Kidney tubule cell (primary cell): ENCODE results near the gene RO60.
"Not testable (repeated sequence)": the region's sequence is repeated elsewhere in the genome, so short reads cannot be mapped to it uniquely, and the experiment has no call there.

Experiments used
- DNase-seq: peaks from one replicate; pipeline ENCODE4 v3.0.0-alpha.2; 2018; ENCODE audit warnings: low spot score

Gene RO60

DNA sequence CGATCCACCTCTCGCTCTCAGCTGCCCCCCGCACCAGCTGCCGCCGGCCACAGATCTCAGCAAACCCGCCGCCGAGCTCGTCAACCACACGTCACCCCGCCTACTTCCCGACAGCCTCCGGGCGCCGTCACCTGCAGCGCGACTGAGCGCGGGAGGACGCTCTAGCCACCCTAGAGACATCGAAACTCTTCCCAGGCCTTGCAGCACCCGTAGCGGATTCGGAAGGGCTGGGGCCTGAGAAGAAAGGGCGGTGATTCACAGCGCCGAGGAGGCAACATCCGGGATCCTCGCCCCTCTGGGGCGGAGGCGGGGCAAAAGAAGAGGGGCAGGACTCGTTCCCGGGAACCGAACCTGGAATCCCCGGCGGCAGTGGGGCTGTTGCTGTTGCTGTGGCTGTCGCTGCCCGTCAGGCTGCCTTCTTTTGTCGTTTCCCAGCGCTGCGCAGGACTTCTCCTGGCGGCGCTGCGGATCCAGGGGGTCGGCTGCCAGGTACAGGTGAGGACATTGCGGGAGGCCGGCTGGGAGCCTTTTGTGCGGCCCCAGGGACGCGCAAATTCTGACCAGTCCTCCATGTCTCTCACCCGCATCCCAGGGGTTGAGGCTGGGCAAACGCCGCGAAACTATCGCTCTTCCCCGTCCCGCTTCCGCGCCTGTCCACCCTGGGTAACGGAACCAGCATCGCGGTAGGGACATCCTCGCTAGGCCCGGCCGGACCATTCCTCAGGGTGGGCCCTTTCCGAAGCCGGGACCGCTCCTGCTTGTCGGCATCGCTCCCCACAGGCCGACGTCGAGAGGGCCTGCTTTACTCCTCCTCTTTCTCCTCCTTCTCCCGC lies at the start of gene RO60, which contains the start of gene UCHL5:
TSS of gene RO60 (plus strand) at position 331 of the 833 bp plus-strand sequence. CDS start 9,443 bp downstream, outside the sequence.
TSS of gene UCHL5 (minus strand) at position 79 of the 833 bp plus-strand sequence. CDS start 100 bp downstream, outside the sequence.
- peak; percentile 99 for DNase-seq

DNA sequence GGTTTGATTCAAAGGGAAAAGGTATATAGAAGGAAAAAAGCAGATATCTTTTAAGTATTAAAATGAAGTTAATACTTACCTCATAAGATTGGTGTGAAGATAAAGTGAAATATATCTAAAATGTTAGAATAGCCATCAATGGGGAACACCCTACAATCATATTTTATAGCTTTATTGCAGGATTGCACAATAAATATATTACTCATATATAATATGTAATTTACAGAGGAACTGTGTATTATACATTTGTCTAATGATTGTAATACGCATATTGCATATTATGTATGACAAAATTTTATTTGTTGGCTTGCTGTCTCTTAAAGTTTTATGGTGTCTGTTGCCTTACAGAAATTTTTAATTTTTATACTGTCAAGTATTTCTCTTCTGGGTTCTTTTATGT lies 48.0 kb upstream of the RO60 start:
- no peak for DNase-seq

DNA sequence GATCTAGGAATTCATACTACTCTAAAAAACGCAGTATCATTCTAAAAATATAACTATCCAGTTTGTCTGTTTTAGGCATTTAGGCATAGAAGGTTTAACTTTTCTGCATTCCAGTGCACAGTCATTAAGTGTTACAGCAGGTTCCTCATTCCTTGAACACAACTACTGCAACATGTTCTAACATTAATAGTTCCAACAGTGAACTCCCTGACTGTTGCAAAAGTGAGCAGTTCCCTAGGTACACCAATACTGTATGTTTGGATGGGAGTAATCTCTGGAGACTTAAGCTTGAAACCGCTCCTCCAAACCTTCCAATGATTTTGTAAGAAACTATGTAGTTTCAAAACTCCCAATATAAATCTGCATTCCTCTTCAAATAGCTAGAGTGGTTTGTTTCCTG lies 46.4 kb upstream of the RO60 start:
- peak; percentile 9 for DNase-seq

DNA sequence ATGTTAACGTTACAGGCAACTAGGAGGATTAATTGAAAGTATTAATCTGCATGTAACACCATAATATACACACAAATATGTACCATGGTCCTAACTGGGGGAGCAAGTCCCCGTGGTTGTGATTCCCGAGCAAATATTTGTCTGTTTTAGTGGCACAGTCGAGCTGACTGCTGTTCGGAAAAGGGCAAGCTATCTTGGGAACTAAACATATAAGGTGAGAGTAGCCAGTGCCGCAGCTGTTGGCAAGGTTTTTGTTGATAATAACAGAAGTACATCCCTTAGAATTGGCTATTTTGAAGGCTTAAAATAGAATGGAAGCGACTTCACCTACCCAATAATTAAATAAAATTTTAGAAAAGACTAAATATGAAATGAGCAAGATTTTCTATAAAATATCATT lies 45.7 kb upstream of the RO60 start:
- no peak for DNase-seq

DNA sequence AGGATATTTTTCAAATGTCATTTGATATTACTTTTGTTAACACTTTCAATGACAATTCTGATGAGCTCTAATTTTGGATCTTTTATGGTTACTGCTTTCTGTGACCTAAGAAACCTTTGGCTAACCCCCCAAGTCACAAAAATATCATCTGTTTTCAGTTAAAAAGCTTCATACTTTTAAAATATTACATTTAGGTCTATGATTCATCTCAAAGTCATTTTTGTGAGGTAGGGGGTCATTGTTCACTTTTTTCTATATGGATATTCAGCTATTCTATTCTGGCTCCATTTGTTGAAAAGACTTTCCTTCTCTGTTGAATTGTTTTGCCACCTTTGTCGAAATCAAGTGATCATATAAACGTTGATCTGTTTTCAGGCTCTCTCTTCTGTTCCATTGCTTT lies 45.0 kb upstream of the RO60 start:
- no peak for DNase-seq

DNA sequence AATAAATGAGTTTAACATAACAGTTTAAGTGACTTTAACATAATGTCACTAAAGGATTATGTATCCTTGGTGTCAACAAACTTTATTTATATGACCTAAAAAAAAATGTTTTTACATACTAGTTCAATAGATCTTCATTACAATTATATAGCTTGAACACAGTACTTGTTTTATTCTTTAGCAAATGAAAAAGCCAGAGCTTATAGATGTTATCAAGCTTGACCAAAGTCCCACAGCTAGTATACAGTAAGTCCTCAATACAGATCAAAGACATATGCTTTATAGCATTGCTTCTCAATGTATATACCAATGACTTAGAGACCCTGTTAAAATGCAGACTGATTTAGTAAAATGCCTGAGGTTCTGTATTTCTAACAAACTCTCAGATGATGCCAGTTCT lies 42.6 kb upstream of the RO60 start:
- no peak for DNase-seq

DNA sequence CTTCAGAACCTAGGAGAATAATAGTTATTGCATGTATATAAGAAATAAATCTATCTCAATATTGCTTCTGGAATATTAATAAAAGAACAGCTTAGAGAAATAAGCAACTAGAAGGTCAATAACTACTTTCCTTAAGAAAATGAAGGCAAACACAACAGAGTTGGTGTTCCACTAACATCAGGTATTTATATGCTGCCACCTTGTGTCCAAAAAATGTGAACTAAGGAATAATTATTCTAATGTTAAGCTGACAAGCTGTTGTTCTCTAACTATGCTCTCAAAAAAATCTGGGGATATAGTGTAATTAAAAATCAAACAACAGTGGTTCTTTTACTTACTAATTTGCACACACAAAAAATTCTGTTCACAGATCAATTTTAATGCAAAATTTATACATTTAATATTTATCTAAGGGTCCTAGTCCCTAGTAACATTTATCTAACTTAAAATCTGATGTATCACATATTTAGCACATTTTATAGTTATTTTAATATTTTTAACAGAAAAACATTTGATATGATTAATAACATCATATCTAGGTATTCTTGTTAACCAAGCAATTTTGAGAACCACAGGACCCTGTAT lies 39.9 kb upstream of the RO60 start:
- peak; percentile 60 for DNase-seq

DNA sequence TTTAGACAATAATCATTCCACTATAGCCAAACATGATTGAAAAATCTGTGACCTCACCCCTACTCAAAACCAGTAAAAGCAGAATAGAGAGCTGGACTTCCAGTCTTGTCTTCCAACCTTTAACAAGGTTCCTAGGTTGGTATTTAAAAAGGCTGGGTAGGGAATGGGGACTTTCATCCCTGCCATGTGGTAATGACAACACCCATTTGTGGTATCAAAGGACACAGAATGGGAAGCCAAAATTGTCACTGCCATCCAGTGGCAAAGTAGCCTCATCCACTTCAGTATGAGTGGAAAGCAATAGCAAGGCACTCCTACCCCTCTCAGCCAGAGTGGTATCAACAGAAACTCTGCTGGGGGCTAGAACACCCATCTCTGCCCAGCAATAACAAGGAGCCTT lies 34.2 kb upstream of the RO60 start:
- no peak for DNase-seq

DNA sequence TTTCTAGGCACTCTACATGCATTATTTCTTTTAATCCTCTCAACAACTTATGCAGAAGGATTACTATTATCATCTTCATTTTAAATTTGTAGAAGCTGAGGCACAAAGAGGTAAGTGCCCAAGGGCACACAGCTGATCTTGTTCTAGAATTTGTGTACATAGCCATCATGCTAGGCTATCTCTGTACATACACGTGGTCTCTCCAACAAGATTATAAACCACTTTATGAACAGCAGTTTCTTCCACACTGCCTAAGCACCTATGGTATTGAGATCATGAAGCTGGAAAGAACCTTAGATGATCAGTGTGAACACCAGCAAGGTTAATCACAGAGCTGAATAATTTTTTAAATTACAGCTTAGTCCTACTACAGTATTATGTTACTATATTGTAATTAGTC lies 29.1 kb upstream of the RO60 start:
- DNase-seq, result no peak

DNA sequence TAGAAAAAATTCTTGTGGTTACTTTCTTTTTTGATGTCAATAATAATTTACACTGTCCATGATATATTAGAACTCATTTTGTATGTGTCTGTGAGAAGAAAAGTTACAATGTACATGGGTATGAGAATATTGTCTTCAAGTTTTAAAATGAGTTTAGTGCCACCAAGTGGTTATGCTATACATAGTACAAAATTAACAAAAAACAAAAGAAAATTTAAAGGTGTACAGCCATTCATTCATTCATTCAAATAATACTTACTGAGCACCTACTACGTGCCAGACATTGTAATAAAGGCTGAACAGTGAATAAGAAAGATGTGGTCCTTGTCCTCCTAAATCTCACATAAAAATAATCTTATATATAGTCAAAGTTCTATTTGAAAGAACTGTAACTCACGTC lies 28.0 kb upstream of the RO60 start:
- peak; percentile 3 for DNase-seq

DNA sequence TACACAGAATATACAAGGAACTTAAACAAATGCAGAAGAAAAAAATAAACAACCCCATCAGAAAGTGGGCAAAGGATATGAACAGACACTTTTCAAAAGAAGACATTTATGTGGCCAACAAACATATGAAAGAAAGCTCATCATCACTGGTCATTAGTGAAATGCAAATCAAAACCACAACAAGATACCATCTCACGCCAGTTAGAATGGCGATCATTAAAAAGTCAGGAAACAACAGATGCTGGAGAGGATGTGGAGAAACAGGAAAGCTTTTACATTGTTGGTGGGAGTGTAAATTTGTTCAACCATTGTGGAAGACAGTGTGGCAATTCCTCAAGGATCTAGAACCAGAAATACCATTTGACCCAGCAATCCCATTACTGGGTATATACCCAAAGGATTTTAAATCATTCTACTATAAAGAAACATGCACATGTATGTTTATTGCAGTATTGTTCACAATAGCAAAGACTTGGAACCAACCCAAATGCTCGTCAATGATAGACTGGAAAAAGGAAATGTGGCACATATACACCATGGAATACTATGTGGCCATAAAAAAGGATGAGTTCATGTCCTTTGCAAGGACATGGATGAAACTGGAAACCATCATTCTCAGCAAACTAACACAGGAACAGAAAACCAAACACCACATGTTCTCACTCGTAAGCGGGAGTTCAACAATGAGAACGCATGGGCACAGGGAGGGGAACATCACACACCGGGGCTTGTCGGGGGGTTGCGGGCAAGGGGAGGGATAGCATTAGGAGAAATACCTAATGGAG lies 26.6 kb upstream of the RO60 start:
- DNase-seq, result not testable (repeated sequence)

DNA sequence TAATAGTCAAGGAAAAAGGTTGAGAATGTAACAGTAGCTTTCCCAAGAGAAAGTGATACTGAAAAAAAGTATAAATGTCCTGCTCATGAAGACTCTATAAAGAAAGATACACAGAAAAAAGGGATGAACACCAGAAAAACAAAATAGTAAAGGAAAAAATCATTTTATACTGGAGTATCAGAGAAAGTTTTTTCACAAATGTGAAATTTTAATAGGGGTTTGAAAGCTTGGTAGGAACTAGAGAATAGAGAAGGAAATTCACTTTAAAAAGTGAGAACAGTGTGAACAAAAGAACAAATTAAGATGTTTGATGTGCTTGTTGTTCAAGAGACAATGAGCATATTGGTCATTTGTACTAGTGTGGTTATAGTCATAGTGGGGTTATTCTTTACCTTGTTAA lies 25.8 kb upstream of the RO60 start:
- no peak for DNase-seq

DNA sequence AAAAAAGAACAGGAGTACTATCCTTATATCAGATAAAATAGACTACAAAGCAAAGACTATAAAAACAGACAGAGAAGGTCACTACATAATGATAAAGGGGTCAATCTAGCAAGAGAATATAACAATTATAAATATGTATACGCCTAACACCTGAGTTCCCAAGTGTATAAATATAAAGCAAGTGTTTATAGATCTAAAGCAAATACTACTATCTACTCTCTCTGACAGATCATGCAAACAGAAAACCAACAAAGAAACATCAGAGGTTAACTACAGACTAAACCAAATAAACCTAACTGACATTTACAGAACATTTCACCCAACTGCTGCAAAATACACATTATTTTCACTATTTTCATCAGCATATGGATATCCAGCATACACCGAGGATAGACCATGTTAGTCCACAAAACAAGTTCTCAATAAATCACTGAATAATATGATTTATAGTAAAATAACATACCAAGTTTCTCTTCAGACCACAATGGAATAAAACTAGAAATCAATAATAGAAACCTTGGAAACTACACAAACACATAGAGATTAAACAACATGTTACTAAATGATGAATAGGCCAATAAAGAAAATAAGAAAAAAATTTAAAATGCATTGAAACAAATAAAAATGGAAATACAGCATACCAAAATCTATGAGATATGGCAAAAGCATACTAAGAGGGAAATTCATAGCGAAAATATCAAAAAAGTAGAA lies 22.9 kb upstream of the RO60 start:
- DNase-seq, result no peak

DNA sequence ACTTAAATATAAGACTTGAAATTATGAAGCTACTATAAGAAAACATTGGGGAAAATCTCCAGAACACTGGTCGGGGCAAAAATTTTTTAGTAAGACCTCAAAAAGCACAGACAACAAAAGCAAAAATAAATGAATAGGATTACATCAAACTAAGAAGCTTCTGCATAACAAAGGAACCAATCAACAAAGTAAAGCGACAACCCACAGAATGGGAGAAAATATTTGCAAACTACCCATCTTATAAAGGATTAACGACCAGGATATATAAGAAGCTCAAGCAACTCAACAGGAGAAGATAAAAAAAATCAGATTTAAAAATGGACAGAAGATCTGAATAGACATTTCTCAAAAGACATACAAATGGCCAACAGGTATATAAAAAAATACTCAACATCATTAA lies 19.4 kb upstream of the RO60 start:
- no peak for DNase-seq

DNA sequence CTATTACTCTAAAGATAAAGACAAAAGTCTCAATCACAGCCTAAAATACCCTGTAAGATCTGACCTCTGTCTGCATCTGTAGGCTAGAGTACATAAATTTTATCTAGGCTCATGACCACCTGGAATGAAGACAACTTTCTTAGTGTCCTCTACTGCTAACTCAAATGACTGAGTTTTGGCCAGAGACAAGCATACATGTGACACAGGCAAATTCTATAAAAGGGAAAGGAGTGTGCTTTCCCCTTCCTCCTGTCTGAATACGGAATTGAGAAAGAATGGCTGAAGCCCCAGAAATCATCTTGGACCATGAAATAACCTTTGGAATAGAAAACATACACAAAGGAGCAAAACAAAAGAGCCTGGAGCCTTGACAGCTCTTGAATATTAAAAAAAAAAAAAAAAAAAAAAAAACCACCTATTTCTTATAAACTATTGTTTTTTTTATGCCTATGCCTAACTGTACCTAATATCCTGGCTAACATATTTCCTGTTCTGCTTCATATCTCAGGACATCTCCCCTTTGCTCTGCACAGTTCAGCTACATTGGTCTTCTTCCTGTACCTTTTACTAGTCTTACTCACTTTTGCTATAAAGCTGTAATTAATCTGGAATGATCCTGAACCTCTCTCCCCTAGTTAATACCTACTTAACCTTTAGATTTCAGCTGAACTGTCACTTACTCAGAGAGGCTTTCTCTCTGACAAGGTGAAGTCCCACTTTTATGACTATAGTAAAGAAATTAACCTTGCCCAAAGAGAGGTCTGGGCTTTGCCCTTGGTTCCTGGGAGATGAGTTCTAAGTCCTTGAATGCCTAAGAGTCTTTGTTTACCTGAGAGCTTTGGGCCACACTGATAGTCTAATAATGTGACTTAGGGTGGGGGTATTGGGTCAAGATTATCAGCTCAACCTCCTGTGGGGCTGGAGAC lies 16.4 kb upstream of the RO60 start:
- DNase-seq, result no peak

DNA sequence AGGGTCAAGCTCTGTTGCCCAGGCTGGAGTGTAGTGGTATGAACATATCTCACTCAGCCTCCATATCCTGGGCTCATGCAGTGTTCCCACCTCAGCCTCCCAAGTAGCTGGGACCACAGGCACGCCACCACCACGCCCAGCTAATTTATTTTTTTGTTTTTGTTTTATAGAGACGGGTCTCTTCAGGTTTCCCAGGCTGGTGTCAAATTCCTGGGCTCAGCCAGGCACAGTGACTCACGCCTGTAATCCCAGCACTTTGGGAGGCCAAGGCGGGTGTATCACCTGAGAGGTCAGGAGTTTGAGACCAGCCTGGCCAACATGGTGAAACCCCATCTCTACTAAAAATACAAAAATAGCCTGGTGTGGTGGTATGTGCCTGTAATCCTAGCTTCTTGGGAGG lies 10.5 kb upstream of the RO60 start:
- DNase-seq, result not testable (repeated sequence)

DNA sequence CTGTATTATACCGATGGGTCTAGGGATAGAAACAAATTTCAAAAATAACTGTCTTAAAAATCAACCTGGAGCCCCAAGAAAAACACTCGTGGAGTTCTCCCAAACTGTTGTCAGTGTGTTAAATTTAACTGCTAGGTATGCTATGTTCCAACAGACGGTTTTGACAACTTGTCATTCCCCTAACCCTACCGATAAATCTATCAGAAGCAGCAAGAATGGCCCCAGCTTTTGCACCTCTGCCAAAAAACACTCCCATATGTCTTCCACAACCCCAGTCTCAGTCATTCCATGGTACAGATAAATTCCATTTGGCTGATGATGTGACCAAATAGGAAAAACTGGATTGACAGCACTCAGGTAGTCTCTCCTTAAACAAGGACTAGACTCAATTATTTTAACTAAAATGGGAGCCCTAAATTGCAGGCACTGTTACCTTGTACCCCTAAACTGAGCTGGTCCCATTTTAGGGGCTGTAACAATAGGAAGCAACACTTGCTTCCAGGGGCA lies 5.2 kb upstream of the RO60 start:
- no peak for DNase-seq

DNA sequence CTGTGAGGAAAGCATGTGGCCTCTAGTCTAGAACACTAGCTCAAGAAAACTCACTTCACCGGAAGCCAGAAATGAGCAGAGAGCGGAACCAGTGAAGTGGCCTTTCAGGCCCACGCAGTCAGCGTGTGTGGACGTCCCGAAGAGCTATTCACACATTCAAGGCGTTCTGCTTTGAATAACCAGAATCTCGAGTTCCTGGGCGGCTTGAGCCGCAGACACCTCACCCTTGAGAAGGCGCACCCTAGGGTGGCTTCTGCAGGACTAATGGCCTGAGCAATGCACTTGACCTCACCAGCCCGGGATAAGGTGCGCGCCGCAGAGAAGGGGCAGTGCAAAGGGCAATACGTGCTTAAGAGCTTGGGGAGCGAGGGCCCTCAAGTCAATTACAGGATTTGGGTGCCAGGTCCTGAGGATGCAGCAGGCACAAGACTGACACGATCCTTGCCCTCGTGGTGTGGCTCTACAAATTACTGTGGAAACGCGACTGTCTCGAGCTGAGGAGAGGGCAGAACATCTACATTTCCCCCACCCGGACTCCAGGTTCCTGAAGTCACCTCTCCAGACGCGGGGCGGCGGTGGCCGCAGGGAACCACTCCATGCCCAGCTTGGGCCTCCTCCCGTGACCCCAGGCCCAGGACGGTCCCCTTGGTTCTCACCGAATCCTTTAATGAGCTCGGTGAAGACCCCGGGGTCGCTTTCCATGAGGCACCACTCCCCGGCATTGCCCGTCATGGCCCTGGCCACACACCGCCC lies 707 bp upstream of the RO60 start:
- peak; percentile 57 for DNase-seq

DNA sequence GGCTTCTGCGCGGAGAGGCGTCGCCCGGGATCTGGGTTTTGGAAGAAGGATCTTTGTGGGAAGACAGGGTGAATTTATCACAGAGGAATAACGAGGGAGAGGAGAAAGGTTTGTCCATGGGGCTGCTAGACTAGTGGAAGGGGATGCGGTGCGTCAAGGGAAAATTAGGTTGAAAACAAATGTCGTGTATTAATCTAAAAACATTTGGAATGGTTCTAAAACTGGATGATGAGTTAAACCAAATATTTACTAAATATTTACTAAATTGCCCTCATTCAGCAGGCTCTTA lies 647 bp downstream of the RO60 start:
- no peak for DNase-seq

DNA sequence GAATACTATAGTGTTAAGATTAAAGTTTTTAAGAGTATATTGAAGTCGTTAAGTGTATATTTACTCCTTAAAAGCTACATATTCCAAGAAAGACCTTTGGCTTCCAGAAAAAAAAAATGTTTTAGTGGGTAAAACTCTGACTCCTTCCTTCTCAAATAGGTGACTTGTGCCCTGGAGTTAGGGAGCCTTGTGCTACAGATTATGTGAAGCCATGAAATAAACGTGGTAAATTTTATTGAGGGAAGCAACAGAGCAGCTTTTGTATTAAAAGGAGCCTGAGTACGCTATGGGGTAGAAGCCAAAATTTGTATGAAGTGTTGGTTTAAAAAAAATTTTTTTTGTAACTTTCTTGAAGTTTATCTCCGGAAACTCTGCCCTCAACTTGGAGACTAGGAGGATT lies 994 bp downstream of the RO60 start:
- DNase-seq, result peak; percentile 20
